Right lobe of liver (tissue), 6 donors: ENCODE data around the gene MROH2B. TPM values are rescaled to one million over a fixed set of nuclear protein-coding genes. Genes with fewer than 3 reads are reported as not detected.
A peak's percentile ranks its signal among the peaks of the same experiment; 100 is the strongest.

ENCODE experiments used
- ATAC-seq, 4 donors: fragments of 200-7000 bp; cut with Tn5 transposase; one replicate each; pipeline ENCODE4 v1.9.1; 2020; ENCODE audit warnings: mild to moderate bottlenecking in 4 of 4, moderate library complexity in 4 of 4
- DNase-seq, 3 donors: peaks; one replicate each; pipeline ENCODE4 v3.0.0-alpha.2; 2020
- H3K27ac ChIP-seq, 3 donors: fragments of 200-600 bp; one replicate each; pipeline ENCODE4 v1.8.0; 2022
- H3K27me3 ChIP-seq, 2 donors: fragments of 200-600 bp; one replicate each; pipeline ENCODE4 v1.8.0; 2022
- H3K36me3 ChIP-seq, 4 donors: fragments of 200-600 bp; sonication (generic) in 1 of 4; one replicate each; pipeline versions ENCODE4 v1.5.1 to v1.8.0; 2017 to 2022; ENCODE audit warnings: control low read depth in 1 of 4
- H3K4me1 ChIP-seq, 4 donors: fragments of 200-600 bp; sonication (generic) in 1 of 4; one replicate each; pipeline versions ENCODE4 v1.5.1 to v1.8.0; 2017 to 2022; ENCODE audit warnings: control low read depth in 1 of 4
- H3K4me3 ChIP-seq, 3 donors: fragments of 200-600 bp; one replicate each; pipeline ENCODE4 v1.8.0; 2022
- H3K9me3 ChIP-seq, 4 donors: fragments of 200-600 bp; sonication (generic) in 1 of 4; one replicate each; pipeline versions ENCODE4 v1.5.1 to v1.8.0; 2017 to 2022; ENCODE audit warnings: control low read depth in 1 of 4
- CTCF ChIP-seq, 4 donors: fragments of 200-600 bp in 3 of 4; fragments of 450-650 bp in 1 of 4; IDR thresholded peaks; one replicate each; pipeline versions ENCODE4 v1.5.1 to v1.8.0; 2016 to 2022; ENCODE audit warnings: antibody characterized with exemption in 4 of 4, mild to moderate bottlenecking in 2 of 4
- POLR2A ChIP-seq: fragments of 450-650 bp; IDR thresholded peaks from one replicate; pipeline ENCODE4 v1.6.1; 2017; ENCODE audit warnings: antibody characterized with exemption, mild to moderate bottlenecking
- WGBS: methylation state at CpG from one replicate; pipeline ENCODE4 v1.1.6; 2018; ENCODE audit warnings: low coverage, low lambda C conversion rate; ENCODE audit not compliant: insufficient coverage; ENCODE audit errors: missing lambda C conversion rate; 5-methylcytosine and 5-hydroxymethylcytosine counted together
- intact Hi-C, 2 donors: fragments of 100-400 bp; cut with DNase I; formaldehyde crosslinking; loops; one replicate each; pipeline versions ENCODE4 v1.11.2 to v1.14.1; 2022
- total RNA-seq, 6 experiments: library from RNA; depleted of rRNA in 2 of 6; stranded (reverse); fragments of >200 nt in 2 of 6; fragmentation: NEBNext Ultra II Directional in 3 of 6; extraction: Animal tissue kit (Norgen Biotek cat#: 25700) in 3 of 6; gene quantifications; one replicate each; pipeline versions ENCODE4 v1.1.0 to v1.2.4, GENCODE V29; 2016 to 2023
- donor health status: DM: no; HTN: yes; CAD: no.
- donor health status: DM: no; HTN: no; CAD: no.
- donor health status: DM: no; HTN: no; CAD: no.
- donor health status: DM: no; HTN: yes; CAD: no.
- donor health status: DM: no; HTN: yes; CAD: no.

The MROH2B gene
- total RNA-seq, 6 experiments from 2014 or later, result 0.73 to 0.84 TPM; not detected in 4

DNA sequence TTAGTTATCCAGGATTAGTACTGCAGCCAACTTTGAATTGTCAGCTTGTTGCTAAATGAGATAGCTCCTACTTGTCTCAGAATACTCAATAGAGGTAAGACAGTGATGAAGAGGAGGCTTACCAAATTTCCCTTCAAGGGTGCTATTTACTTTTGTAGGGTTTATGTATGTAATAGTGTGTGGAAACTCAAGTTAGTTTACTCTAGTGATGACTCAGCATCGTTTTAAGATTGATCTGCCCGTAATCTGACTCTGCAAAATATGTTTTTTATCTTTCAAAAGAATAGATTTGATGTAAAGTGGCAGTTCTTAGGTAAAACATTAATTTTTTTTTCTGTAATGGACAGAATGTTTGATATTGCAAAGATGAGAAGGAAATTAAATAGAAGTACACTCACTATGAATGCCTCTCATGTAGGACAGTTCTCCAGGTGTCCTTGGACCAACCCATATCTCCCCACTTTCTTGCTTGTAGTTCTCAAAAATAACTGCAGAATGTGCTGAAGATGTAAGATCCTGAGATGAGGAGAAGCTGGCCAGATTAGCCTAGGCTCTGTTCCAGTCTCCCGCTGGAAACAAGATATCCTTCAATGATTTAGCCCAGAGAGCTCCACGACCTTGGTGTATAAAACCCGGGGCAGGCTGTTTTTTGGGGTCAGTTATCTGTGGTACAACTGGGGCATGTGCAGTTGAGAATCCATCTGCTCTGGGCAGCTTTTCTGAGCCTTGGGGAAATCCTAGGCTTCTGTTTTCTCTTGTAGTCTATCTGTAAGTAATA is 24.4 kb upstream of the MROH2B start:
- WGBS, result 68% methylated on average over 5 of the region's 5 CpGs

DNA sequence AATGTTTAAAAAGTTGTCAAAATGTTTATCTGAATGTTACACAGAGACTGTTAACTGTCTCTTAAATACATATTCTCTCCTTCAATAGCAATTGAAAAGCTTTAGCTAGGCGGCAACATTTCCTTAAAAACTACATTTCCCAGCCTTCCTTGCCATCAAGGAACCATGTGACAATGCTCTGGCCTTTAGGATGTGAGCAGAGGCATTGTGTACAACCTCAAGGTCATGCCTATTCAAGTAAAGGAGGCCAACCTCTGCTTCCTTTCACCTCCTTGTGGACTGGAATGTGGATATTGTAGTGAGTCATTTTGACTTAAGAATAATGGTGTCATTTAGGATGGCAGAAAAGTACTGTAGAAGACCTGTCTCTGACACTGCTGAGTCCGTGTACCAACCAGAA is 23.7 kb upstream of the MROH2B start:
- Histone ChIP-seq H3K36me3 (no peaks in the 10 kb centered on the region), H3K4me1 (no peaks in the 10 kb centered on the region), H3K27ac (no peak overlapping the region), H3K9me3 (no peaks in the 10 kb centered on the region), H3K27me3 (no peaks in the 10 kb centered on the region), H3K4me3 (no peak overlapping the region)
- no peak for ATAC-seq
- intact Hi-C loops, result no loop called here
- no peak for TF ChIP-seq CTCF (IDR thresholded peaks at IDR 0.05)
- no peak for TF ChIP-seq POLR2A
- no peak for DNase-seq
- 88% methylated on average over 2 of the region's 2 CpGs for WGBS

More for the DNA sequence above, 24.4 kb upstream of the MROH2B start:
- DNase-seq (no peak), ATAC-seq (peak in 1 of 4 donors; percentile 18)
- H3K36me3 ChIP-seq, result no peaks in the 10 kb centered on the region
- H3K27me3 ChIP-seq, result no peaks in the 10 kb centered on the region
- H3K4me3 ChIP-seq, result no peak overlapping the region
- no peaks in the 10 kb centered on the region for H3K9me3 ChIP-seq
- TF ChIP-seq POLR2A (no peak), CTCF (IDR thresholded peaks at IDR 0.05) (no peak)
- intact Hi-C loops, result no loop called here
- no peak overlapping the region for H3K27ac ChIP-seq
- H3K4me1 ChIP-seq, result no peaks in the 10 kb centered on the region

DNA sequence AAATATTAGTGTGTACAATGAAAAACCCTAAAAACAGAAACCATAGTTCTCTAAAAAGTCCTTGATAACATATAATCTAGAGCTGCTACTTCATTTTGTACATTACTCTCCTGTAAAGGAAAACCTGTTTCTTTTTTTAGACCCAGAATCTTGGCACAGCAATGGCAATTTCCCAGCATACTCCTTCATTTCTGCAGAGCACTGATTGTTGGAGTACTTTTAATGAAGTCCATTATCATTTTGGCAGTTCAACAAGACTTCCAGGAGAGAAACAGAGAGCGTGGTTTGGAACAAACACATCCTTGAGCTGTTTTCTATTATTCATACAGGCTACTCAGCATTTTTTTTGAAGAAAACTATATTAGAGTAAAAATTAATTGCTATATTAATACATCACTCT is 22.7 kb upstream of the MROH2B start:
- Histone ChIP-seq H3K4me1 (no peaks in the 10 kb centered on the region), H3K27ac (no peak overlapping the region), H3K9me3 (no peaks in the 10 kb centered on the region), H3K36me3 (no peaks in the 10 kb centered on the region), H3K27me3 (no peaks in the 10 kb centered on the region), H3K4me3 (no peak overlapping the region)
- no peak for TF ChIP-seq POLR2A
- no peak for TF ChIP-seq CTCF (IDR thresholded peaks at IDR 0.05)
- no peak for DNase-seq
- intact Hi-C loops, result no loop called here
- peak in 1 of 4 donors; percentile 25 for ATAC-seq
- 80% methylated on average over 1 of the region's 1 CpG for WGBS

DNA sequence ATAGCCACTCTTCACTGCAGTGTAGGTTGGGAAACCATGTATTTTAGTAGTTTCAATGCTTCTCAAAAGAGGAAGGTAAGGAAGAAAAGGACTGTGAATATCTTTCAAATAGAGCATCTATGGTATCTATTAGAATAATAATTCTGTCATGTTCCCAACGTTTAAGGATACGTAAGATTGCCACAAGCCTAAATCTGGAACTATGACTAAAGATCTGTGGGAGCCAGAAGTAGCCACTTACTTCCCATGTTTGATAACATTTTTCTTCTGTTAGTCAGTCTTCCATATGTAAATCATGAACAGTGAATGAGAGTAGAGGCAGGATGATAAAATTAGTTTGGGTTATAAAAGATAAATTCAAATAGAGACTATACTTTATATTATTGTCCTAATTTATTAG is 16.3 kb upstream of the MROH2B start:
- DNase-seq, result no peak
- H3K9me3 ChIP-seq, result no peaks in the 10 kb centered on the region
- H3K27me3 ChIP-seq, result no peaks in the 10 kb centered on the region
- H3K27ac ChIP-seq, result no peak overlapping the region
- no peaks in the 10 kb centered on the region for H3K36me3 ChIP-seq
- TF ChIP-seq CTCF (IDR thresholded peaks at IDR 0.05), result no peak
- TF ChIP-seq POLR2A, result no peak
- intact Hi-C loops, result no loop called here
- H3K4me3 ChIP-seq, result no peak overlapping the region
- no peak for ATAC-seq
- 79% methylated on average over 2 of the region's 2 CpGs for WGBS
- H3K4me1 ChIP-seq, result no peaks in the 10 kb centered on the region
